Nephron progenitor cell (in vitro differentiated cells): ENCODE data around the gene CCDC70.

Source experiments
- DNase-seq: peaks from one replicate; pipeline ENCODE4 v3.0.0; 2021
- H3K27ac Mint-ChIP-seq: 2 replicates; pipeline ENCODE4 v1.8.0; 2021; ENCODE audit warnings: mild to moderate bottlenecking, moderate library complexity, mixed read lengths
- H3K27me3 Mint-ChIP-seq: 2 replicates; pipeline ENCODE4 v1.8.0; 2021; ENCODE audit warnings: mild to moderate bottlenecking, low read depth, mixed read lengths; ENCODE audit not compliant: poor library complexity
- H3K36me3 Mint-ChIP-seq: 2 replicates; pipeline ENCODE4 v1.8.0; 2021; ENCODE audit warnings: low read depth, mixed read lengths
- H3K4me1 Mint-ChIP-seq: 2 replicates; pipeline ENCODE4 v1.8.0; 2021; ENCODE audit warnings: mixed read lengths
- H3K4me3 Mint-ChIP-seq: 2 replicates; pipeline ENCODE4 v1.8.0; 2021; ENCODE audit warnings: mild to moderate bottlenecking, moderate library complexity, mixed read lengths
- H3K9me3 Mint-ChIP-seq: 2 replicates; pipeline ENCODE4 v1.8.0; 2021; ENCODE audit warnings: mild to moderate bottlenecking, moderate library complexity, mixed read lengths
- CTCF ChIP-seq: fragments of 200-600 bp; sonication (generic); IDR thresholded peaks from 2 replicates; pipeline ENCODE4 v1.5.0; 2021; ENCODE audit warnings: antibody characterized with exemption

CCDC70 gene

GRCh38 chr13:51845574-51846318 is 16.0 kb upstream of the CCDC70 start:
- Mint-ChIP-seq H3K36me3 (no peaks in the 10 kb centered on the region), H3K4me1 (peaks cover 6% of the 10 kb centered on the region)
- no peak for DNase-seq

GRCh38 chr13:51846756-51847155 is 15.0 kb upstream of the CCDC70 start:
- no peak overlapping the region for H3K27ac Mint-ChIP-seq
- H3K9me3 Mint-ChIP-seq: peaks cover 9% of the 10 kb centered on the region
- peaks cover 16% of the 10 kb centered on the region for H3K27me3 Mint-ChIP-seq
- DNase-seq: no peak
- H3K4me3 Mint-ChIP-seq: no peak overlapping the region
- peaks cover 6% of the 10 kb centered on the region for H3K4me1 Mint-ChIP-seq
- TF ChIP-seq CTCF: no peak
- no peaks in the 10 kb centered on the region for H3K36me3 Mint-ChIP-seq

More at GRCh38 chr13:51845574-51846318, 16.0 kb upstream of the CCDC70 start:
- Mint-ChIP-seq H3K27ac (no peak overlapping the region), H3K27me3 (peaks cover 18% of the 10 kb centered on the region), H3K9me3 (peaks cover 9% of the 10 kb centered on the region), H3K4me3 (no peak overlapping the region)
- TF ChIP-seq CTCF: no peak

- peaks cover 9% of the 10 kb centered on the region for H3K9me3 Mint-ChIP-seq
- peaks cover 6% of the 10 kb centered on the region for H3K4me1 Mint-ChIP-seq
- TF ChIP-seq CTCF: no peak
- no peak overlapping the region for H3K4me3 Mint-ChIP-seq
- no peak overlapping the region for H3K27ac Mint-ChIP-seq
- no peak for DNase-seq
- no peaks in the 10 kb centered on the region for H3K36me3 Mint-ChIP-seq
- peaks cover 12% of the 10 kb centered on the region for H3K27me3 Mint-ChIP-seq
Measured at GRCh38 chr13:51848674-51849073, 13.1 kb upstream of the CCDC70 start.

- peaks cover 6% of the 10 kb centered on the region for H3K4me1 Mint-ChIP-seq
- peaks cover 16% of the 10 kb centered on the region for H3K27me3 Mint-ChIP-seq
Measured at GRCh38 chr13:51849145-51850101, 12.3 kb upstream of the CCDC70 start.

GRCh38 chr13:51856027-51856736 is 5.6 kb upstream of the CCDC70 start:
- Mint-ChIP-seq H3K27ac (no peak overlapping the region), H3K4me3 (no peak overlapping the region), H3K9me3 (peaks cover 14% of the 10 kb centered on the region), H3K4me1 (peaks cover 10% of the 10 kb centered on the region), H3K36me3 (no peaks in the 10 kb centered on the region), H3K27me3 (peaks cover 10% of the 10 kb centered on the region)
- DNase-seq: no peak
- no peak for TF ChIP-seq CTCF

More at GRCh38 chr13:51849145-51850101, 12.3 kb upstream of the CCDC70 start:
- peak; percentile 60 for DNase-seq
- no peak overlapping the region for H3K4me3 Mint-ChIP-seq
- no peak overlapping the region for H3K27ac Mint-ChIP-seq
- peaks cover 9% of the 10 kb centered on the region for H3K9me3 Mint-ChIP-seq
- no peaks in the 10 kb centered on the region for H3K36me3 Mint-ChIP-seq
- TF ChIP-seq CTCF: peak; percentile 46
